SK-N-SH treated with all-trans-retinoic acid at 6 μM for 48 hours (cell line): ENCODE data around the gene SAMMSON.

Experiments used
- ATAC-seq: fragments of 200-7000 bp; cut with Tn5 transposase; 3 replicates; pipeline ENCODE4 v1.9.1; 2020; ENCODE audit warnings: mild to moderate bottlenecking, moderate library complexity
- BACH2 ChIP-seq: fragments of 250-450 bp; sonication (Bioruptor Pico); IDR thresholded peaks from 2 replicates; pipeline ENCODE4 v1.9.0; 2021; ENCODE audit warnings: mild to moderate bottlenecking, borderline replicate concordance
- CREB5 ChIP-seq: fragments of 250-450 bp; sonication (Bioruptor Pico); IDR thresholded peaks from 2 replicates; pipeline ENCODE4 v1.5.1; 2020; ENCODE audit warnings: low read depth, mild to moderate bottlenecking, moderate library complexity
- CSRNP3 ChIP-seq: fragments of 250-450 bp; sonication (Bioruptor Pico); IDR thresholded peaks from 2 replicates; pipeline ENCODE4 v1.5.1; 2021; ENCODE audit warnings: mild to moderate bottlenecking, moderate library complexity
- ISL1 ChIP-seq: fragments of 250-450 bp; sonication (Bioruptor Pico); IDR thresholded peaks from 2 replicates; pipeline ENCODE4 v2.1.2; 2022; ENCODE audit warnings: mild to moderate bottlenecking, moderate library complexity
- OSR1 ChIP-seq: fragments of 250-450 bp; sonication (Bioruptor Pico); IDR thresholded peaks from 2 replicates; pipeline ENCODE4 v1.8.0; 2022; ENCODE audit warnings: moderate library complexity, mild to moderate bottlenecking, inconsistent platforms
- PATZ1 ChIP-seq: fragments of 250-450 bp; sonication (Bioruptor Pico); IDR thresholded peaks from 2 replicates; pipeline ENCODE4 v1.8.0; 2020; ENCODE audit warnings: mild to moderate bottlenecking, moderate library complexity, borderline replicate concordance
- POU6F1 ChIP-seq: fragments of 250-450 bp; sonication (Bioruptor Pico); IDR thresholded peaks from 2 replicates; pipeline ENCODE4 v1.8.0; 2021; ENCODE audit warnings: low read depth, mild to moderate bottlenecking, moderate library complexity, borderline replicate concordance
- PPARA ChIP-seq: fragments of 250-450 bp; sonication (Bioruptor Pico); IDR thresholded peaks from 2 replicates; pipeline ENCODE4 v1.5.0; 2020; ENCODE audit warnings: mild to moderate bottlenecking, borderline replicate concordance
- RARB ChIP-seq: fragments of 250-450 bp; sonication (Bioruptor Pico); IDR thresholded peaks from 2 replicates; pipeline ENCODE4 v1.8.0; 2021; ENCODE audit warnings: mild to moderate bottlenecking, moderate library complexity
- SNAI2 ChIP-seq: fragments of 250-450 bp; sonication (Bioruptor Pico); IDR thresholded peaks from 2 replicates; pipeline ENCODE4 v1.5.0; 2020; ENCODE audit warnings: mild to moderate bottlenecking, moderate library complexity
- TCF4 ChIP-seq: fragments of 250-450 bp; sonication (Bioruptor Pico); IDR thresholded peaks from 2 replicates; pipeline ENCODE4 v1.8.0; 2021; ENCODE audit warnings: mild to moderate bottlenecking, moderate library complexity, borderline replicate concordance
- TOX ChIP-seq: fragments of 250-450 bp; sonication (Bioruptor Pico); IDR thresholded peaks from 2 replicates; pipeline ENCODE4 v1.8.0; 2021; ENCODE audit warnings: mild to moderate bottlenecking, moderate library complexity, borderline replicate concordance
- TSHZ2 ChIP-seq: fragments of 250-450 bp; sonication (Bioruptor Pico); IDR thresholded peaks from 2 replicates; pipeline ENCODE4 v1.5.0; 2020; ENCODE audit warnings: mild to moderate bottlenecking, moderate library complexity
- ZC3H10 ChIP-seq: fragments of 250-450 bp; sonication (Bioruptor Pico); IDR thresholded peaks from 2 replicates; pipeline ENCODE4 v1.5.1; 2021; ENCODE audit warnings: mild to moderate bottlenecking, moderate library complexity
- ZFP3 ChIP-seq: fragments of 250-450 bp; sonication (Bioruptor Pico); IDR thresholded peaks from 2 replicates; pipeline ENCODE4 v1.5.0; 2020; ENCODE audit warnings: mild to moderate bottlenecking, moderate library complexity
- ZFP30 ChIP-seq: fragments of 450-650 bp; formaldehyde crosslinking; IDR thresholded peaks from 2 replicates; pipeline ENCODE4 v1.5.0; 2022; ENCODE audit warnings: mild to moderate bottlenecking, moderate library complexity
- ZNF565 ChIP-seq: fragments of 450-650 bp; formaldehyde crosslinking; conservative IDR thresholded peaks from 2 replicates; pipeline ENCODE4 v1.5.0; 2020; ENCODE audit warnings: low read depth, mild to moderate bottlenecking, moderate library complexity
- ZNF70 ChIP-seq: fragments of 450-650 bp; formaldehyde crosslinking; IDR thresholded peaks from 2 replicates; pipeline ENCODE4 v1.5.0; 2020; ENCODE audit warnings: mild to moderate bottlenecking, moderate library complexity
- ZNF8 ChIP-seq: fragments of 450-650 bp; formaldehyde crosslinking; IDR thresholded peaks from 2 replicates; pipeline ENCODE4 v1.5.0; 2020; ENCODE audit warnings: mild to moderate bottlenecking, moderate library complexity

The SAMMSON gene

GRCh38 chr3:69986419-69986818, 13.1 kb upstream of the SAMMSON start:
- TF ChIP-seq BACH2 (no peak), ZFP30 (CRISPR knock-in tag) (no peak), ISL1 (CRISPR knock-in tag) (no peak), ZNF8 (CRISPR knock-in tag) (no peak)
- ATAC-seq: no peak

GRCh38 chr3:69987833-69988232, 11.7 kb upstream of the SAMMSON start:
- no peak for ATAC-seq
- TF ChIP-seq TCF4 (CRISPR knock-in tag) (no peak), ZNF70 (no peak), SNAI2 (no peak), CREB5 (no peak), ZC3H10 (no peak), ZNF8 (CRISPR knock-in tag) (no peak), PATZ1 (CRISPR knock-in tag) (no peak), CSRNP3 (CRISPR knock-in tag) (no peak), TSHZ2 (CRISPR knock-in tag) (no peak), RARB (CRISPR knock-in tag) (no peak), BACH2 (no peak), POU6F1 (CRISPR knock-in tag) (no peak), ISL1 (CRISPR knock-in tag) (no peak), OSR1 (CRISPR knock-in tag) (no peak), ZFP30 (CRISPR knock-in tag) (no peak), ZFP3 (CRISPR knock-in tag) (no peak), PPARA (no peak), ZNF565 (CRISPR knock-in tag) (no peak), TOX (CRISPR knock-in tag) (no peak)

- TF ChIP-seq ZFP3 (CRISPR knock-in tag): no peak
- no peak for TF ChIP-seq ZNF565 (CRISPR knock-in tag)
- no peak for TF ChIP-seq TSHZ2 (CRISPR knock-in tag)
- no peak for TF ChIP-seq SNAI2
- TF ChIP-seq PATZ1 (CRISPR knock-in tag): no peak
- no peak for TF ChIP-seq ISL1 (CRISPR knock-in tag)
- no peak for TF ChIP-seq TOX (CRISPR knock-in tag)
- no peak for ATAC-seq
These were observed 5.8 kb upstream of the SAMMSON start for GRCh38 chr3:69993757-69994156.
